Gastroesophageal sphincter (tissue), 4 donors: Measurements from ENCODE around the gene SEH1L. TPM values are rescaled to one million over a fixed set of nuclear protein-coding genes. Genes with fewer than 3 reads are reported as not detected.
A peak's percentile ranks its signal among the peaks of the same experiment; 100 is the strongest.
"Not testable (repeated sequence)": the region's sequence is repeated elsewhere in the genome, so short reads cannot be mapped to it uniquely, and the experiment has no call there.

Source experiments
- ATAC-seq: fragments of 150-250 bp; one replicate; pipeline ENCODE4 v1.9.1; 2016; ENCODE audit warnings: mild to moderate bottlenecking, moderate library complexity
- H3K27ac ChIP-seq, 4 donors: fragments of 200-600 bp; sonication (generic) in 3 of 4; 1 replicate in 3 of 4; 2 replicates in 1 of 4; pipeline ENCODE4 v1.5.1; 2016 to 2019
- H3K27me3 ChIP-seq: fragments of 200-600 bp; sonication (generic); one replicate; pipeline ENCODE4 v1.5.1; 2019
- H3K36me3 ChIP-seq, 2 donors: fragments of 200-600 bp; sonication (generic); one replicate each; pipeline ENCODE4 v1.5.1; 2019; ENCODE audit warnings: control low read depth in 1 of 2
- H3K4me1 ChIP-seq, 3 donors: fragments of 200-600 bp; sonication (generic); 1 replicate in 2 of 3; 2 replicates in 1 of 3; pipeline ENCODE4 v1.5.1; 2016 to 2019; ENCODE audit warnings: control low read depth in 2 of 3
- H3K4me3 ChIP-seq, 2 donors: fragments of 200-600 bp; sonication (generic); one replicate each; pipeline ENCODE4 v1.5.1; 2019; ENCODE audit warnings: mild to moderate bottlenecking in 1 of 2, moderate library complexity in 1 of 2
- H3K9me3 ChIP-seq, 3 donors: fragments of 200-600 bp; sonication (generic); one replicate each; pipeline ENCODE4 v1.5.1; 2017 to 2019; ENCODE audit warnings: control low read depth in 2 of 3
- EP300 ChIP-seq: sonication (generic); formaldehyde crosslinking; IDR thresholded peaks from one replicate; pipeline ENCODE4 v1.6.1; 2017; ENCODE audit warnings: antibody characterized with exemption, mild to moderate bottlenecking
- POLR2A ChIP-seq, 2 donors: fragments of 450-650 bp; IDR thresholded peaks; one replicate each; pipeline ENCODE4 v1.6.1; 2017; ENCODE audit warnings: antibody characterized with exemption in 2 of 2, mild to moderate bottlenecking in 2 of 2, moderate library complexity in 1 of 2
- POLR2AphosphoS5 ChIP-seq: sonication (generic); formaldehyde crosslinking; IDR thresholded peaks from one replicate; pipeline ENCODE4 v1.6.1; 2017; ENCODE audit warnings: antibody characterized with exemption
- WGBS, 2 donors: methylation state at CpG; one replicate each; pipeline ENCODE4 v1.1.5; 2018; ENCODE audit warnings: low coverage in 1 of 2; 5-methylcytosine and 5-hydroxymethylcytosine counted together
- total RNA-seq, 4 donors: library from RNA; depleted of rRNA; stranded (reverse); fragments of >200 nt; gene quantifications; one replicate each; pipeline ENCODE4 v1.1.0, GENCODE V29; 2016
- TF ChIP-seq, protein P1 (sequence below), 4 experiments: fragments of 200-600 bp in 2 of 4; fragments of 450-650 bp in 2 of 4; sonication (generic) in 1 of 4; IDR thresholded peaks; one replicate each; pipeline ENCODE4 v1.5.1; 2017 to 2019; ENCODE audit warnings: antibody characterized with exemption in 4 of 4, mild to moderate bottlenecking in 2 of 4, moderate library complexity in 2 of 4

SEH1L gene
- total RNA-seq, 4 donors from 2014 or later: 27.4 to 36.2 (median 28.3) TPM

DNA sequence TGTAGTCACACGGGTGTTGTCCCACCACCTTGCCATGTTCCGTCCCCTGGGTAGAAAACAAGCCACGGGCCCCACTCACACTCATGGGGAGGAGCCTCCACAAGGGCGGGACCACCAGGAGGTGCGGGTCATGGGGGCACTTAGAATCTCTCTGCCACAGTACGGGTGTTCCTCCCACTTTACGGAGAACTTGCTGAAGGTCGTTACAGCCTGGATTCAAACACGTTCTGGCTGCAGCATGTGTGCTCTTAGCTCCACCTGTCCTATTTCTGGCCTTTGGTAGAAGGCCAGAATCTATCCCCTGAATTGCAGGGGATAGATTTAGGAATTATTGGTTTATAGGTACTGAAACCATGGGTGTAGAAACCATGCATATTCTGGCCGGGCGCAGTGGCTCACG lies 28.5 kb downstream of the SEH1L start:
- no peak overlapping the region for H3K4me3 ChIP-seq
- no peaks in the 10 kb centered on the region for H3K27me3 ChIP-seq
- H3K36me3 ChIP-seq: peaks cover 0 to 74% of the 10 kb centered on the region in 2 donors
- no peaks in the 10 kb centered on the region for H3K9me3 ChIP-seq
- H3K4me1 ChIP-seq: no peaks in the 10 kb centered on the region
- H3K27ac ChIP-seq: no peak overlapping the region
- WGBS, 2 donors: 67% methylated on average over 3 of the region's 12 CpGs; no CpG with 5 or more reads in 1 of the 2 donors
- ATAC-seq: no peak
- TF ChIP-seq POLR2AphosphoS5: no peak
- TF ChIP-seq EP300: no peak
- TF ChIP-seq, protein P1, sequence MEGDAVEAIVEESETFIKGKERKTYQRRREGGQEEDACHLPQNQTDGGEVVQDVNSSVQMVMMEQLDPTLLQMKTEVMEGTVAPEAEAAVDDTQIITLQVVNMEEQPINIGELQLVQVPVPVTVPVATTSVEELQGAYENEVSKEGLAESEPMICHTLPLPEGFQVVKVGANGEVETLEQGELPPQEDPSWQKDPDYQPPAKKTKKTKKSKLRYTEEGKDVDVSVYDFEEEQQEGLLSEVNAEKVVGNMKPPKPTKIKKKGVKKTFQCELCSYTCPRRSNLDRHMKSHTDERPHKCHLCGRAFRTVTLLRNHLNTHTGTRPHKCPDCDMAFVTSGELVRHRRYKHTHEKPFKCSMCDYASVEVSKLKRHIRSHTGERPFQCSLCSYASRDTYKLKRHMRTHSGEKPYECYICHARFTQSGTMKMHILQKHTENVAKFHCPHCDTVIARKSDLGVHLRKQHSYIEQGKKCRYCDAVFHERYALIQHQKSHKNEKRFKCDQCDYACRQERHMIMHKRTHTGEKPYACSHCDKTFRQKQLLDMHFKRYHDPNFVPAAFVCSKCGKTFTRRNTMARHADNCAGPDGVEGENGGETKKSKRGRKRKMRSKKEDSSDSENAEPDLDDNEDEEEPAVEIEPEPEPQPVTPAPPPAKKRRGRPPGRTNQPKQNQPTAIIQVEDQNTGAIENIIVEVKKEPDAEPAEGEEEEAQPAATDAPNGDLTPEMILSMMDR (IDR thresholded peaks at IDR 0.05): no peak
- no peak for TF ChIP-seq POLR2A (IDR thresholded peaks at IDR 0.05)

DNA sequence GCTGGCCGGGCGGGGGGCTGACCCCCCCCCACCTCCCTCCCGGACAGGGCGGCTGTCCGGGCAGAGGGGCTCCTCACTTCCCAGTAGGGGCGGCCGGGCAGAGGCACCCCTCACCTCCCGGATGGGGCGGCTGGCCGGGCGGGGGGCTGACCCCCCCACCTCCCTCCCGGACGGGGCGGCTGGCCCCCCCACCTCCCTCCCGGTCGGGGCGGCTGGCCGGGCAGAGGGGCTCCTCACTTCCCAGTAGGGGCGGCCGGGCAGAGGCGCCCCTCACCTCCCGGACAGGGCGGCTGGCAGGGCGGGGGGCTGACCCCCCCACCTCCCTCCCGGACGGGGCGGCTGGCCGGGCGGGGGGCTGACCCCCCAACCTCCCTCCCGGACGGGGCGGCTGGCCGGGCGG lies 32.3 kb downstream of the SEH1L start:
- not testable (repeated sequence) for H3K4me3 ChIP-seq, H3K27me3 ChIP-seq, H3K27ac ChIP-seq, ATAC-seq, H3K9me3 ChIP-seq, H3K4me1 ChIP-seq
- WGBS, 2 donors: no CpG with 5 or more reads among the region's 34 CpGs
- H3K36me3 ChIP-seq: peaks cover 0 to 70% of the 10 kb centered on the region in 2 donors

DNA sequence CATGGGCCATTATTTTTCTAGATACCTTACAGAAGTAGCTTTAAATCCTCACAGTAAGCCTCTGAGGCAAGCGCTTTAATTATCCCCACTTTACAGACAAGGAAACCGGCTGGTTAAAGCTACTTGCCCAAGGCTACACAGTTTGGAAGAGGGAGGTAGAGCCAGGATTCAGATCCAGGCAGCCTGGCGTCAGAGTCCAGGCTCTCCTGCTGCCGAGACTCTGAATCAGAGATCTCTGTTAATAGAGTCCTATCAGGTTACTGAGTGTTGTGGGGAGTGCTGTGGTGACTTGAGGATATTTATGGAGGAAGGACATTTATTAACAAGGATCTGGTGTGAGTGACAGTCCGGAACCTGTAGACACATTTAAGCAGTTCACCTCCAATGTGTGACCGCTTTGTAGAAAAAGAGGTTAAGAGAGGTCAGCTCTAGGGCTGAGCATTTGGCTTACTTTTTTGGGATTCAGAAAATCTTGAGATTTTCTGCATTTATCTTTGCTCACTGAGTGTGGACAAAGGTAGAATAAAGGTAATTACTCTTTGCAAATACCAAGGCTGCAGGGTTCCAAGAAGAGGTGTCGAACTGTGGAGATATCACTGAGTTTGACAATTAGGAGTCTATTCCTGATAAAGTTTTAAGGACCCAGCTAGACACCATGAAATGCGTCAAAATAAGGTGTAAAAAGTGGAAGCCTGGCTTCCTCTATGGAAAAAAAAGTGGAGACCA lies 41.7 kb downstream of the SEH1L start:
- WGBS, 2 donors: 89 to 95% methylated on average over 2 to 7 of the region's 8 CpGs
- Histone ChIP-seq H3K27ac (no peak overlapping the region), H3K4me3 (no peak overlapping the region), H3K4me1 (peaks cover 7 to 28% (median 10%) of the 10 kb centered on the region in 3 donors), H3K9me3 (no peaks in the 10 kb centered on the region), H3K27me3 (no peaks in the 10 kb centered on the region), H3K36me3 (peaks cover 0 to 16% of the 10 kb centered on the region in 2 donors)
- no peak for ATAC-seq
- TF ChIP-seq, protein P1 (IDR thresholded peaks at IDR 0.05): no peak
- TF ChIP-seq EP300 (no peak), POLR2AphosphoS5 (no peak), POLR2A (IDR thresholded peaks at IDR 0.05) (no peak)

DNA sequence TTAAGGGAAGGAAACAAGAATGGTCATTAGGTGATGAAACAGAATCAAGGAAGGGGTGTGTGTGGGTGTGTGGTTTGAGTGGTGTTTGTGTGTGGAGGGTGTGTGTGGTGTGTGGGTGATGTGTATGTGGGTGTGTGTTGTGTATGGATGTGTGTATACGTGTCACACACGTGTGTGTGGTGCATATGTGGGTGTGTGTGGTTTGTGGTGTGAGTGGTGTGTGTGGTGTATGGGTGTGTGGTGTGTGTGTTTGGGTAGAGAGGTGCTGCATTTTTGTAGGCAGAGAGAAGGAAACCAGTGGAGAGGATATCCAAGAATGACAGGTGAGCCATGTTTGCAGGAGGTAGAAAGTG lies 42.3 kb downstream of the SEH1L start:
- ATAC-seq: no peak
- Histone ChIP-seq H3K36me3 (peaks cover 0 to 11% of the 10 kb centered on the region in 2 donors), H3K4me3 (peak overlapping the region in 1 of 2 donors; percentile 92), H3K9me3 (no peaks in the 10 kb centered on the region), H3K27me3 (no peaks in the 10 kb centered on the region), H3K4me1 (peaks cover 7 to 28% (median 10%) of the 10 kb centered on the region in 3 donors), H3K27ac (no peak overlapping the region)
- no peak for TF ChIP-seq POLR2A (IDR thresholded peaks at IDR 0.05)
- TF ChIP-seq, protein P1 (IDR thresholded peaks at IDR 0.05): no peak
- TF ChIP-seq EP300: no peak
- TF ChIP-seq POLR2AphosphoS5: no peak
- WGBS, 2 donors: 48 to 57% methylated on average over 2 of the region's 2 CpGs

DNA sequence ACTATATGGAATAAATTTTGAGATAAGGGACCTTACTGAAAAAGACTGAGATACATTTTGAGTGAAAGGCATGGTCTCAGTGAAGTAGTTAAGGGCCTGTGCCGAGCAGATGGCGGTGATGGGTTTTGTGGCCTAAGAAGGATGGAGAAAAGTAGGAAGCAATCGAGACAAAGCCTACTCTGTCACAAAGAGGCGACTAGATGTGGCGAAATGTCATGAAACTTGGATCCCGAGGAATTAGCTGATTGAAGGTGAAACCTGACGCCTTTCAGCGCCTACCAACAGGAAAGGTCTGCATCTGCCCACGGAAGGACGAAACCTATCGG lies 42.8 kb downstream of the SEH1L start:
- TF ChIP-seq POLR2AphosphoS5: no peak
- TF ChIP-seq, protein P1 (IDR thresholded peaks at IDR 0.05): no peak
- no peak for TF ChIP-seq POLR2A (IDR thresholded peaks at IDR 0.05)
- TF ChIP-seq EP300: no peak
- Histone ChIP-seq H3K27me3 (no peaks in the 10 kb centered on the region), H3K4me1 (peaks cover 7 to 29% (median 10%) of the 10 kb centered on the region in 3 donors), H3K9me3 (no peaks in the 10 kb centered on the region), H3K4me3 (peak overlapping the region; percentile 51 to 92), H3K27ac (peak overlapping the region in 3 of 4 donors; percentile 91 to 92 (median 92)), H3K36me3 (peaks cover 0 to 7% of the 10 kb centered on the region in 2 donors)
- ATAC-seq: peak; percentile 1
- 0 to 2% methylated on average over 5 to 11 of the region's 11 CpGs for WGBS, 2 donors
